GM12801 (cell line): Measurements from ENCODE around the gene SAMD4A.

Source experiments
- CTCF ChIP-seq: IDR thresholded peaks from one replicate; pipeline ENCODE4 v1.5.1; 2011; ENCODE audit warnings: control low read depth; ENCODE audit not compliant: insufficient read length; ENCODE audit errors: extremely low read depth

Gene SAMD4A

GRCh38 chr14:54709867-54710266 lies 142.9 kb downstream of the SAMD4A start:
- no peak for TF ChIP-seq CTCF

- TF ChIP-seq CTCF = no peak
Observed at GRCh38 chr14:54711312-54711711, 144.4 kb downstream of the SAMD4A start.

GRCh38 chr14:54711812-54712464 lies 145.0 kb downstream of the SAMD4A start:
- TF ChIP-seq CTCF = no peak

GRCh38 chr14:54712465-54713200 lies 145.7 kb downstream of the SAMD4A start:
- TF ChIP-seq CTCF = no peak

- TF ChIP-seq CTCF = no peak
Observed at GRCh38 chr14:54713379-54713778, 146.5 kb downstream of the SAMD4A start.

GRCh38 chr14:54715239-54715638 lies 148.3 kb downstream of the SAMD4A start:
- TF ChIP-seq CTCF = no peak

- TF ChIP-seq CTCF = no peak
Observed at GRCh38 chr14:54715811-54716210, 148.9 kb downstream of the SAMD4A start.
